ENCODE measurements around the gene GLIPR2.
A peak's percentile ranks its signal among the peaks of the same experiment; 100 is the strongest.
"Not testable (repeated sequence)": the region's sequence is repeated elsewhere in the genome, so short reads cannot be mapped to it uniquely, and the experiment has no call there.

GLIPR2 gene

GRCh38 chr9:36125062-36125855 lies 11.3 kb upstream of the GLIPR2 start:
- DNase-seq: no peak

- no peak for DNase-seq
Measured at GRCh38 chr9:36126016-36126730, 10.4 kb upstream of the GLIPR2 start.

- DNase-seq: no peak
Measured at GRCh38 chr9:36127652-36128244, 8.8 kb upstream of the GLIPR2 start.

- DNase-seq: no peak
Measured at GRCh38 chr9:36128349-36128748, 8.2 kb upstream of the GLIPR2 start.

GRCh38 chr9:36129139-36129538 lies 7.4 kb upstream of the GLIPR2 start:
- no peak for DNase-seq

- DNase-seq: not testable (repeated sequence)
Measured at GRCh38 chr9:36131666-36132065, 4.9 kb upstream of the GLIPR2 start.

GRCh38 chr9:36132086-36132485 lies 4.4 kb upstream of the GLIPR2 start:
- no peak for DNase-seq

- no peak for DNase-seq
Measured at GRCh38 chr9:36134761-36135505, 1.6 kb upstream of the GLIPR2 start.

GRCh38 chr9:36135741-36136271 lies 727 bp upstream of the GLIPR2 start:
- peak in 1 of 2 experiments; percentile 29 for DNase-seq

GRCh38 chr9:36136894-36137391 lies 410 bp downstream of the GLIPR2 start:
- DNase-seq: peak in 1 of 2 experiments; percentile 22

GRCh38 chr9:36137392-36138004 lies 965 bp downstream of the GLIPR2 start:
- DNase-seq: peak in 1 of 2 experiments; percentile 5

- DNase-seq: no peak
Measured at GRCh38 chr9:36138496-36138895, 2.0 kb downstream of the GLIPR2 start.

GRCh38 chr9:36138901-36139300 lies 2.4 kb downstream of the GLIPR2 start:
- no peak for DNase-seq

- DNase-seq: no peak
Measured at GRCh38 chr9:36140086-36141084, 3.9 kb downstream of the GLIPR2 start.

- DNase-seq: peak in 1 of 2 experiments; percentile 6
Measured at GRCh38 chr9:36141288-36141687, 4.8 kb downstream of the GLIPR2 start.

- DNase-seq: no peak
Measured at GRCh38 chr9:36141761-36142160, 5.2 kb downstream of the GLIPR2 start.

- no peak for DNase-seq
Measured at GRCh38 chr9:36142510-36143244, 6.1 kb downstream of the GLIPR2 start.

GRCh38 chr9:36143245-36143641 lies 6.7 kb downstream of the GLIPR2 start:
- no peak for DNase-seq

GRCh38 chr9:36144309-36145232 lies 8.0 kb downstream of the GLIPR2 start:
- DNase-seq: no peak

All from NCI-H526 (cell line).